ENCODE measurements around the gene MT4. TPM values are rescaled to one million over a fixed set of nuclear protein-coding genes. Genes with fewer than 3 reads are reported as not detected.
"Not testable (repeated sequence)": the region's sequence is repeated elsewhere in the genome, so short reads cannot be mapped to it uniquely, and the experiment has no call there.

Gene MT4
- total RNA-seq, 1 donor from 2014 or later = not detected

DNA sequence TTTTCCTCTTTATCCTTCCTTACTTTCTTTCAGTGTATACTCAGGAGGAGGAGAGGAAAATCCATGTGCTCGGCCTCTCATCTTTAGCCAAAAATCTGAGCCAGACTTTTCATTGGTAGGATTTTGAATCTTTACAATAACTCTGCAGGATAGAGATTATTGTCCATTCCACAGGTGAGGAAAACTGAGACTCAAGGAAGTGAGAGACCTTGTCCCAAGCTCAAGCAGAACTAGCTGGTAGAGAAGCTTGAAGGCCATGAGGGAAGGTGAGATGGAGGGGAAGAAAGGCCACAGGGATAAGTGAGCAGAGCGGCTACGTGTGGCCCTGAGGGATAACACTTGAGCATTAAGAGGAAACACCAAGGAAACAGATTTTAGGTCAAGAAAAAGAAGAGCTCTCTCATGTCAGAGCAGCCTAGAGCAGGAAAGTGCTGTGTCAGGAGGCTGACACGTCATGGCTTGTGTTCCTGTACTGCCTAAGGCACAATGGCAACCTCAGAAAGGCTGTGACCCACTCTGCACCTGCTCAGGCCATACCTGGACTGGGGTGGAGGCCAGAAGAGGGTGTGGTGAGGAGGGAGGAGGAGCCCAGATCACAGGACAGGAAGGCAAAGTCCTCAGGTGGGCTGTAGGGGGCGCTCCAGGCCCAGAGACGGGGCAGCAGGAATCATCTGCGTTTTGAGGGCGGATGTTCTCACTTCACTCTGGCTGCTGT, 11.9 kb downstream of the MT4 start:
- Histone ChIP-seq H3K9ac (no peak overlapping the region), H3K4me1 (no peaks in the 10 kb centered on the region), H2AFZ (replicated peaks) (no peak overlapping the region), H3K79me2 (ENCODE audit: low read depth) (no peaks in the 10 kb centered on the region), H3K9me3 (ENCODE audit: low read depth) (no peaks in the 10 kb centered on the region), H4K20me1 (ENCODE audit: low read depth) (no peaks in the 10 kb centered on the region), H3K36me3 (no peaks in the 10 kb centered on the region), H3K4me3 (no peak overlapping the region), H3F3A (ENCODE audit: low read depth) (no peaks in the 10 kb centered on the region), H3K27me3 (no peaks in the 10 kb centered on the region), H3K4me2 (no peak overlapping the region), H3K27ac (no peak overlapping the region)
- Mint-ChIP-seq H3K27me3 (ENCODE audit: insufficient read depth, low read depth) (peaks cover 5% of the 10 kb centered on the region), H3K9me3 (peaks cover 15% of the 10 kb centered on the region), H3K4me1 (no peaks in the 10 kb centered on the region), H3K27ac (no peak overlapping the region), H3K4me3 (no peak overlapping the region), H3K36me3 (no peaks in the 10 kb centered on the region)
- TF ChIP-seq, protein P1, sequence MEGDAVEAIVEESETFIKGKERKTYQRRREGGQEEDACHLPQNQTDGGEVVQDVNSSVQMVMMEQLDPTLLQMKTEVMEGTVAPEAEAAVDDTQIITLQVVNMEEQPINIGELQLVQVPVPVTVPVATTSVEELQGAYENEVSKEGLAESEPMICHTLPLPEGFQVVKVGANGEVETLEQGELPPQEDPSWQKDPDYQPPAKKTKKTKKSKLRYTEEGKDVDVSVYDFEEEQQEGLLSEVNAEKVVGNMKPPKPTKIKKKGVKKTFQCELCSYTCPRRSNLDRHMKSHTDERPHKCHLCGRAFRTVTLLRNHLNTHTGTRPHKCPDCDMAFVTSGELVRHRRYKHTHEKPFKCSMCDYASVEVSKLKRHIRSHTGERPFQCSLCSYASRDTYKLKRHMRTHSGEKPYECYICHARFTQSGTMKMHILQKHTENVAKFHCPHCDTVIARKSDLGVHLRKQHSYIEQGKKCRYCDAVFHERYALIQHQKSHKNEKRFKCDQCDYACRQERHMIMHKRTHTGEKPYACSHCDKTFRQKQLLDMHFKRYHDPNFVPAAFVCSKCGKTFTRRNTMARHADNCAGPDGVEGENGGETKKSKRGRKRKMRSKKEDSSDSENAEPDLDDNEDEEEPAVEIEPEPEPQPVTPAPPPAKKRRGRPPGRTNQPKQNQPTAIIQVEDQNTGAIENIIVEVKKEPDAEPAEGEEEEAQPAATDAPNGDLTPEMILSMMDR (IDR thresholded peaks at IDR 0.05) = peak; percentile 75
- no peak for TF ChIP-seq EZH2phosphoT487 (IDR thresholded peaks at IDR 0.05)
- DNase-seq (ENCODE audit: low spot score) = peak; percentile 72

DNA sequence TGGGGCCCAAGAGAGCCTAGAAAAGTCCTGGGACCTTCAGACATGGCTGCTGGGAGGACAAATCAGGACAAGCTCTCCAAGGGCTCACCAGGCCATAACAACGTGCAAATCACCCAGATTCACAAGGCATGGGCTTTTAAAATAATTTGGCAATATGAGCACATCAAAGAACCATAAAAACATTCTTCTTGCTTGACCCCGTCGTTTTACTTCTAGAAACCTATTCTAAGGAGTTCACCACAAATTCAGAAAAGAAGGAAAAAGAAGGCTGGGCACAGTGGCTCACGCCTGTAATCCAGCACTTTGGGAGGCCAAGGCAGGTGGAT, 12.4 kb downstream of the MT4 start:
- peaks cover 15% of the 10 kb centered on the region for H3K9me3 Mint-ChIP-seq
- no peak overlapping the region for H3K4me3 Mint-ChIP-seq
- Histone ChIP-seq H3K27me3 (peaks cover 4% of the 10 kb centered on the region), H3K79me2 (ENCODE audit: low read depth) (no peaks in the 10 kb centered on the region), H3K4me3 (no peak overlapping the region), H4K20me1 (ENCODE audit: low read depth) (no peaks in the 10 kb centered on the region), H2AFZ (replicated peaks) (no peak overlapping the region), H3K27ac (no peak overlapping the region), H3K9me3 (ENCODE audit: low read depth) (no peaks in the 10 kb centered on the region), H3K36me3 (no peaks in the 10 kb centered on the region), H3K9ac (no peak overlapping the region), H3K4me2 (no peak overlapping the region), H3K4me1 (no peaks in the 10 kb centered on the region), H3F3A (ENCODE audit: low read depth) (no peaks in the 10 kb centered on the region)
- H3K27me3 Mint-ChIP-seq (ENCODE audit: insufficient read depth, low read depth) = peaks cover 5% of the 10 kb centered on the region
- H3K36me3 Mint-ChIP-seq = no peaks in the 10 kb centered on the region
- no peaks in the 10 kb centered on the region for H3K4me1 Mint-ChIP-seq
- no peak for DNase-seq (ENCODE audit: low spot score)
- no peak overlapping the region for H3K27ac Mint-ChIP-seq
- TF ChIP-seq EZH2phosphoT487 (IDR thresholded peaks at IDR 0.05) = no peak
- TF ChIP-seq EZH2 (IDR thresholded peaks at IDR 0.05) = no peak
- TF ChIP-seq, protein P1 (IDR thresholded peaks at IDR 0.05) = no peak

DNA sequence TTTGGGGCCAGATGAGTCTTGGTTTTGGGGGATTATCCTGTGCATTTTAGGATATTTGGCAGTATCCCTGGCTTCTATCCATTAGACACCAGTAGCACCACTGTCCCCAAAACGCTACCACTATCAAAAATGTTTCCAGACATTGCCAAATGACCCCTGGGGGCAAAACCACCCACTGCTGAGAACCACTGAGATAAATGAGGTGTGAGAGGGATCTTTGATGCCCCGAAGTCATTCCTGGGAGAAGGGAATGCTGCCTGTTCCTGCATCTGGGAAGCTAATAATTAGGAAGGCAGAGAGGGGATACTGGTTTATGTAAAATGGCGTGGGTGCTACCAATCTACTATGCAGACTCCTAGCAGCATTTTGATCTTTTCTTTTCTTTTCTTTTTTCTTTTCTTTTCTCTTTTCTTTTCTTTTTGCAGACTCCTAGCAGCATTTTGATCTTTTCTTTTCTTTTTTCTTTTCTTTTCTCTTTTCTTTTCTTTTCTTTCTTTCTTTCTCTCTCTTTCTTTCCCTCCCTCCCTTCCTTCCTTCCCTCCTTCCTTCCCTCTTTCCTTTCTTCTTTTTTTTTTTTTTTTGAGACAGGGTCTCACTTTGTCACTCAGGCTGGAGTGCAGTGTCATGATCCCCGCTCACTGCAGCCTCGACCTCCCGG, 15.6 kb downstream of the MT4 start:
- H3K36me3 Mint-ChIP-seq = no peaks in the 10 kb centered on the region
- H3K36me3 ChIP-seq = no peaks in the 10 kb centered on the region
- H3K27me3 Mint-ChIP-seq (ENCODE audit: insufficient read depth, low read depth) = peaks cover 12% of the 10 kb centered on the region
- H4K20me1 ChIP-seq (ENCODE audit: low read depth) = no peaks in the 10 kb centered on the region
- H3K4me1 Mint-ChIP-seq = no peaks in the 10 kb centered on the region
- no peak overlapping the region for H3K4me3 Mint-ChIP-seq
- no peak overlapping the region for H2AFZ ChIP-seq (replicated peaks)
- no peak for TF ChIP-seq EZH2 (IDR thresholded peaks at IDR 0.05)
- TF ChIP-seq, protein P1 (IDR thresholded peaks at IDR 0.05) = no peak
- TF ChIP-seq EZH2phosphoT487 (IDR thresholded peaks at IDR 0.05) = no peak
- no peaks in the 10 kb centered on the region for H3K9me3 ChIP-seq (ENCODE audit: low read depth)
- no peak overlapping the region for H3K9ac ChIP-seq
- H3K4me2 ChIP-seq = no peak overlapping the region
- H3K79me2 ChIP-seq (ENCODE audit: low read depth) = no peaks in the 10 kb centered on the region
- H3K27me3 ChIP-seq = peaks cover 27% of the 10 kb centered on the region
- no peak overlapping the region for H3K27ac ChIP-seq
- H3K4me1 ChIP-seq = no peaks in the 10 kb centered on the region
- H3K4me3 ChIP-seq = no peak overlapping the region
- no peak overlapping the region for H3K27ac Mint-ChIP-seq
- DNase-seq (ENCODE audit: low spot score) = no peak
- no peaks in the 10 kb centered on the region for H3F3A ChIP-seq (ENCODE audit: low read depth)
- H3K9me3 Mint-ChIP-seq = peaks cover 8% of the 10 kb centered on the region

DNA sequence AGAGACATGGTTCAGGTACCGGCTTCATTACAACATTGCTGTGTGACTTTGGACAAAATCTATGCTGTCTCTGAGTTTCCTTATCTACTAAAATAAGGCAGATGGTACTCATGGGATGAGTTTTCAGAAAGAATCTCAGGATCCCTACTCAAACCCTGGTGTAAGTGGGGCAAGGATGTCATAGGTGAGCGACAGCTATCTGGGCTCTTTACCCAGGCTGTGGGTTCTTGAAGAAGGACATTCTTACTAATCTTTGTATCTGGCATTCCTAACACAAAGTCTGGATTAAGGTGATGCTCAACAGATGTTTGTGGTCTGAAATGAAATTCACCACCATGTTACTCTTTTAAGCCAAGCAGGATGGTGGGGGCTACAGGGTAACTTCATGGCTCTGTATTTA, 18.0 kb downstream of the MT4 start:
- not testable (repeated sequence) for H3K4me3 ChIP-seq; H3K9me3 ChIP-seq (ENCODE audit: low read depth); H3K27ac ChIP-seq; H3K9me3 Mint-ChIP-seq; H3K4me1 ChIP-seq; H3K4me3 Mint-ChIP-seq; H4K20me1 ChIP-seq (ENCODE audit: low read depth); H3K36me3 ChIP-seq; DNase-seq (ENCODE audit: low spot score); H3K79me2 ChIP-seq (ENCODE audit: low read depth); H3K9ac ChIP-seq; H2AFZ ChIP-seq (replicated peaks); H3K4me2 ChIP-seq; H3K36me3 Mint-ChIP-seq; H3F3A ChIP-seq (ENCODE audit: low read depth); H3K4me1 Mint-ChIP-seq; H3K27ac Mint-ChIP-seq
- peaks cover 50% of the 10 kb centered on the region for H3K27me3 ChIP-seq
- peaks cover 17% of the 10 kb centered on the region for H3K27me3 Mint-ChIP-seq (ENCODE audit: insufficient read depth, low read depth)

Data from neural progenitor cell (in vitro differentiated cells).